Measurements from ENCODE around the gene C20orf173.

C20orf173 gene

DNA sequence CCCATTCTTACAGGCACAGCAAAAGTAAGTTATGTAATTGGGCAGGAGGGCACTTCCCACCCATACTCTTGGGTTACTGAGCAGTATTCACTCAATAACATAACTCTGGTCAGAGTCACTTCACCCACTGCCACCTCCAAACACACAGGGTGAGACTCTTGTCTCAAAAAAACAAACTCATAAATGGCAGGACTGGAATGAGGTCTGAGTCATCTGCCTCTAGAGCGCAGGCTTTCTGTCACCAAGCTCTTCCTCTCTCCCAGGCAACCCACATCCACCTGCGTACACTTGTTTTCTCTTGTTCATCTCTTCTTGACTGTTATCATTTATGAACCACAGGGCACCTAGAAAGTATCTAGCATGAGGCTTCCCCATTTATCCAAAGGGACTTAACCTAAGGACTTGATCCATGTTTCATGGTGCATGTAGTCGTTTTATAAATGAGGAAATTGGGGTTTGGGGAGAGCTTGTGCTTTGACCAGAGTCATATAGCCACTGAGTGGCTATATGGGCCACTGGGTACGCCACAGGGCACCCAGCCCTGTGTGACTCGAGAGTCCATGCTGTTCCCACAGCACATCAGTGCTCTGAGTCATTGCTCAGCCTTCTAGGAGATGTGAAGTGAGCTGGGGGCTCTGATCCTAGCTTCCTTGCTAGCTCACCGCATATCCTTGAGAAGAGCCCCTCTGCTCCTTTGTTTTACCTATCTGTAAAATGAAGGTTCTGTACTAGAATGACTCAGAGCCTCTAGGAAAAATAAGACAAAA lies 22.4 kb downstream of the C20orf173 start:
- no peak for DNase-seq (ENCODE audit: low read depth, low spot score)

DNA sequence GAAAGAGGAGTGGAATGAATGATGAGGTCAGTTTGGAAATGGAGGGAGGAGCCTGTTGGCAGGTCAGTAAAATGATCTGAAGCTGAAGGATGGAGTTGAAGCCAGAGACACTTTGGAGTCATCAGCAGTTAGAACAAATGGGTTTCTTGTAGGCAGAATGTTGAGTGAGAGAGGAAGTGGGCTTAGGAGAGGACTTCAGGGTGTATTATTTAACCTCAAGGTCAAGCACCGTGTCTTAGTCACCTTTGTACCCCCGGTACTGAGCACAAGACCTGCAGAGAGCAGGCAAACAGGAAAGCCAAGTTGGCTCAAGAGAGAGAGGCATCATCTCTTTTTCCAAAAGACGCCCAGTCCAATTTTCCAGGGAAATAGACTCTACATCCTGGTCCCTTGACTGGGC lies 23.3 kb downstream of the C20orf173 start:
- DNase-seq (ENCODE audit: low read depth, low spot score), result no peak

DNA sequence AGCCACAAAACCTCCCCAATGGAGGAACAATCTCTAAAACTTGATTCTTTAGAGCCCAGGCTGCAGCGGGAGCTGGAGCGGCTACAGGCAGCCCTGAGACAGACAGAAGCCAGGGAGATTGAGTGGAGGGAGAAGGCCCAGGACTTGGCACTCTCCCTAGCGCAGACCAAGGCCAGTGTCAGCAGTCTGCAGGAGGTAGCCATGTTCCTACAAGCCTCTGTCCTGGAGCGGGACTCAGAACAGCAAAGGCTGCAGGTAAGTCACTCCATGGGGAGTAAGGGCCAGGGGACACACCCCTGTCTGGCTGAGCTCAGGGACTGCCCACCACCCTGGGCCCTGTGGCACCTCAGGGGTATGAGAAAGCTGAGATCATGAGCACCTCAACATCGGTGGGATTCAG lies 24.7 kb downstream of the C20orf173 start:
- DNase-seq (ENCODE audit: low read depth, low spot score), result no peak

DNA sequence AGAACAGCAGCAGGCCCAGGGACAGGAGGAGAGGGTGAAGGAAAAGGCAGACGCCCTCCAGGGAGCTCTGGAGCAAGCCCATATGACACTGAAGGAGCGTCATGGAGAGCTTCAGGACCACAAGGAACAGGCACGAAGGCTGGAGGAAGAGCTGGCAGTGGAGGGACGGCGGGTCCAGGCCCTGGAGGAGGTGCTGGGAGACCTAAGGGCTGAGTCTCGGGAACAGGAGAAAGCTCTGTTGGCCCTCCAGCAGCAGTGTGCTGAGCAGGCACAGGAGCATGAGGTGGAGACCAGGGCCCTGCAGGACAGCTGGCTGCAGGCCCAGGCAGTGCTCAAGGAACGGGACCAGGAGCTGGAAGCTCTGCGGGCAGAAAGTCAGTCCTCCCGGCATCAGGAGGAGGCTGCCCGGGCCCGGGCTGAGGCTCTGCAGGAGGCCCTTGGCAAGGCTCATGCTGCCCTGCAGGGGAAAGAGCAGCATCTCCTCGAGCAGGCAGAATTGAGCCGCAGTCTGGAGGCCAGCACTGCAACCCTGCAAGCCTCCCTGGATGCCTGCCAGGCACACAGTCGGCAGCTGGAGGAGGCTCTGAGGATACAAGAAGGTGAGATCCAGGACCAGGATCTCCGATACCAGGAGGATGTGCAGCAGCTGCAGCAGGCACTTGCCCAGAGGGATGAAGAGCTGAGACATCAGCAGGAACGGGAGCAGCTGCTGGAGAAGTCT lies 25.5 kb downstream of the C20orf173 start:
- DNase-seq (ENCODE audit: low read depth, low spot score), result peak; percentile 83

DNA sequence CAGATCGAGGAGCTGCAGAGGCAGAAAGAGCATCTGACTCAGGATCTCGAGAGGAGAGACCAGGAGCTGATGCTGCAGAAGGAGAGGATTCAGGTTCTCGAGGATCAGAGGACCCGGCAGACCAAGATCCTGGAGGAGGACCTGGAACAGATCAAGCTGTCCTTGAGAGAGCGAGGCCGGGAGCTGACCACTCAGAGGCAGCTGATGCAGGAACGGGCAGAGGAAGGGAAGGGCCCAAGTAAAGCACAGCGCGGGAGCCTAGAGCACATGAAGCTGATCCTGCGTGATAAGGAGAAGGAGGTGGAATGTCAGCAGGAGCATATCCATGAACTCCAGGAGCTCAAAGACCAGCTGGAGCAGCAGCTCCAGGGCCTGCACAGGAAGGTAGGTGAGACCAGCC lies 26.2 kb downstream of the C20orf173 start:
- DNase-seq (ENCODE audit: low read depth, low spot score), result no peak

DNA sequence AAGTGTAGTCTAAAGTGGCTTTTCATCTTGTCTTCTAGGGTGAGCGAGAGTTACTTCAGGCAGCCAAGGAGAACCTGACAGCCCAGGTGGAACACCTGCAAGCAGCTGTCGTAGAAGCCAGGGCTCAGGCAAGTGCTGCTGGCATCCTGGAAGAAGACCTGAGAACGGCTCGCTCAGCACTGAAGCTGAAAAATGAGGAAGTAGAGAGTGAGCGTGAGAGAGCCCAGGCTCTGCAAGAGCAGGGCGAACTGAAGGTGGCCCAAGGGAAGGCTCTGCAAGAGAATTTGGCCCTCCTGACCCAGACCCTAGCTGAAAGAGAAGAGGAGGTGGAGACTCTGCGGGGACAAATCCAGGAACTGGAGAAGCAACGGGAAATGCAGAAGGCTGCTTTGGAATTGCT lies 27.1 kb downstream of the C20orf173 start:
- no peak for DNase-seq (ENCODE audit: low read depth, low spot score)

DNA sequence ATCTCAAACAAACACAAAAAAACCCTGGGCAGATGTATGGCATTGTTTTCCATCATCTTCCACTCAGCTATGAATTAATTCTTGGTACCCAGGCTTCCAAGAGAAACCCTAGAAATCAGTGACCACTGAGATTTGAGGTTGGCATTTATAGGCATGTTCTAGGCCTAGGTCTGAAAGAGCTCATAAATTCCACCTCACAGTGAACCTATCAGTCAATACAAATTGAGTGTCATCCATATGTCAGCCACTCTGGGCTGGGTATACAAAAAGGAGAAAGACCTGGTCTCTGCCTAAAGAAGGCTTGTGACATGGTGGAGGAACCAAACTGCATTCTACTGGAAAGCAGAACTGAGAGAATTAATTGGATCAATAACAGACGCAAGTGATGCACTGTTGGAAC lies 30.2 kb downstream of the C20orf173 start:
- no peak for DNase-seq (ENCODE audit: low read depth, low spot score)

DNA sequence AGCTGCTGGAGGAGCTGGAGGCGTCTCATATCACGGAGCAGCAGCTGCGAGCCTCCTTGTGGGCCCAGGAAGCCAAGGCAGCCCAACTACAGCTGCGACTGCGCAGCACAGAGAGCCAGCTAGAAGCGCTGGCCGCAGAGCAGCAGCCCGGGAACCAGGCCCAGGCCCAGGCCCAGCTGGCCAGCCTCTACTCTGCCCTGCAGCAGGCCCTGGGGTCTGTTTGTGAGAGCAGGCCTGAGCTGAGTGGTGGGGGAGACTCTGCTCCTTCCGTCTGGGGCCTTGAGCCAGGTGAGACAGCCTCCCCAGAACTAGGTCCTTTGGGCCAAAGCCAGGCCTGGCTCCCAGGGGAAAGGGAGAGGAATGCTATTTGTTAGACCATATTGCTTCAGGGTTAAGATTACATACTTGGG lies 31.7 kb downstream of the C20orf173 start:
- no peak for DNase-seq (ENCODE audit: low read depth, low spot score)

DNA sequence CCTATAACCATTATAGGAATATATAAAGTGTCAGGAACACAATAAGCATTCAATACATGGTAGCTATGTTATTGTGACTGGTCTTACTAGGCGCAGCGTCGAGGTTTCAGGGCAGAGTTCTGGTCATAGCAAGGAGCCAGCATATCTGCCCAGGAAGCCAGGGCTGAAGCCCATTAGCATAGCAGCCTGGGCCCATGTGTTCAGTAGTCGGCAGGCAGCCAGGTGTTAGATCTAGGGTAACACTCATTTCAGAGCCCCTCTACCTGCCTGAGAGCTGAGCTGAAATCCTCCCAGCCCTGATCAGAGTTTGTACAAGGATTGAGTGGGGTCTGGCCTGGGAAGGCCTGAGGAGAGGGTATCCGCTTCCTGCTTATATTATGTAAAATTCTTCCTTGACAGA lies 32.1 kb downstream of the C20orf173 start:
- no peak for DNase-seq (ENCODE audit: low read depth, low spot score)

DNA sequence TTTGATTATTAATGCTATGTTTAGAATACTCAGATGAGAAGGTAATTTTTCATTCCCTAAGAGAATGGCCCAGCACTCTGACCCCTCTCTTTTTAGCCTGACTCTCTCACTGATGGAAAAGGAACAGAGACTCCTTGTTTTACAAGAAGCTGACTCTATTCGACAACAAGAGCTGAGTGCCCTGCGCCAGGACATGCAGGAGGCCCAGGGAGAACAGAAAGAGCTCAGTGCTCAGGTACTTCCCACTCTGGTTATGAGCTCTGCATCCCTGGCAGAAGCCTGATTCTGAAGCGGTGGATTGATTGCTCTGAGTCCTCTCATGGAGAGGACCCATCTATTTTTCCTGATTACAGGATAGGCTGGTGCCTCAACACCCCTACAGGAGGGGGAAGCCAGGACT lies 33.0 kb downstream of the C20orf173 start:
- no peak for DNase-seq (ENCODE audit: low read depth, low spot score)

DNA sequence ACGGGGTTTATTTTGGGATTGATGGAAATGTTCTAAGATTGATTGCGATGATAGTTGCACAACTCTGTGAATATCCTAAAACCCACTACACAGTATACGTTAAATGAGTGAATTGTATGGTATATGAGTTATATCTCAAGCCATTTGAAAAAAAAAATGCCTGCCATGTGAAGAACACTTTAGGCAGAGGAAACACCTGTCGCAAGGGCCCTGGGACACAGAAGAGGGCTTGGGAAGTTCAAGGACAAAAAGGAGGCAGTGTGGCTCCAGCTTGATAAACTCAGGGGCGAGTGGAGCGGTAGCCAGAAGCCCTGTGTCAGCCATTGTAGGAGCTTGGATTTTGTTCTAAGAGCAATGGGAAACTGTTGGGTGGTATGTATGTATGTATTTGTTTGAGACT lies 37.1 kb downstream of the C20orf173 start:
- no peak for DNase-seq (ENCODE audit: low read depth, low spot score)

DNA sequence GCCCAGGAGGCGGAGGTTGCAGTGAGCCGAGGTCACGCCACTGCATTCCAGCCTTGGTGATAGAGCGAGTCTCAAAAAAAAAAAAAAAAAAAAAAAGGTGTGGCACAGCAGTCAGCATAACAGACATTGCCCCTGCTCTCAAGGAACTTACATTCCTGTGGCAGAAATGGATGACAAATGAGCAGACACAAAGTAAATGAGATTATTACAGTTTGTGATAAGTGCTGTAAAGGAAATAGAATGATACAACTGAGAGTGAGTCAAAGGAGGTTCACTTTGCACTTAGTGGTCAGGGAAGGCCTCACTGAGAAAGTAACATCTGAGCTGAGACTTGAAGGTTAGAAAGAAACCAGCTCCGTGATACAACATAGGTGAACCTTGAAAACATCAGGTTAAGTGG lies 37.6 kb downstream of the C20orf173 start:
- no peak for DNase-seq (ENCODE audit: low read depth, low spot score)

DNA sequence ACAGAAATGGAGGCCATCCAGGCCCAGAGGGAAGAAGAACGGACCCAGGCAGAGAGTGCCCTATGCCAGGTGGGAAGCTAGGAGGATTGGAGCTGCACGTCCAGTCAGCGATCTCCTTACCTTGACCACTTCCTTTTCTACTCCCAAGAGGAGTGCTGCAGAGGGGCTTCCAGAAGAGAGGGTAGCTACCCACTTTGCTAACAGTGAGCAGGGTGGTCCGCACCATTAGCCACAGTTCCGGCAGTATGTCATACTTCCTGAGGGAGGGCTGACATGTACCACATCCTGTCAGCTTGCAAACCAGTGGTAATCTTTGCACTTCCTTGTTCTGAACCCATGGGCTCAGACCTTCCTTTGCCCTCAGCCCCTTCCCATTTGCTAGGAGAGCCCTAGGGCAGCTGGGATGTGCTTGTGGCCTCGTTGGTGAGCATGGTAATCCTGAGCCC lies 38.7 kb downstream of the C20orf173 start:
- DNase-seq (ENCODE audit: low read depth, low spot score), result no peak

DNA sequence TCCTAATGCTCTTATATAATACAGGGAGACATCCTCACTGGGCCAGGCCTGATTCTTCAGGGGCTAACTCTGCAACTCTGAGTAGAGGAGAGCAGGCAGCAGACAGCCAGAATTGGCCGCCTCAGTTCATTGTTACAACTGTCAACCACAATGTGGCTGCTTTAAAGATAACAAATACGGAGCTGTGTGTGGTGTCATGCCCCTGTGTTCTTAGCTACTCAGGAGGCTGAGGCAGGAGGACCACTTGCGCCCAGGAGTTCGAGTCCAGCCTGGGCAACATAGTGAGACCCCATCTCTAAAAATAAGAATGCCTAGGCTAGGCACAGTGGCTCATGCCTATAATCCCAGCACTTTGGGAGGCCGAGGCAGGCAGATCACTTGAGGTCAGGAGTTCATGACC lies 39.7 kb downstream of the C20orf173 start:
- no peak for DNase-seq (ENCODE audit: low read depth, low spot score)

DNA sequence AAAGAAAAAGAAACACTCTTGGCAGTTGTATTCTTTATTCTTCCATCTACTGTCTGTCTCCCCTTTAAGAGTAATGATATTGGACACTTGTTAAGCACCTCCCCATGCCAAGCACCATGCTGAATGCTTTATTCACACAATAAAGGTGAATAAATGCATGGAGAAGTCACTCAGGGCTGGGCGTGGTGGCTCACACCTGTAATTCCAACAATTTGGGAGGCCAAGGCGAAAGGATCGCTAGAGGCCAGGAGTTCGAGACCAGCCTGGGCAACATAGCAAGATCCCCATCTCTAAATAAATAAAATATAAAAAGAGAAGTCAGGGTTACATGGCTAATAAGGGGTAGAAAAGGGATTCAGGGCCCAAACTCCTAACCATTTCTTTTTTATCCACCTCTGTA lies 42.0 kb downstream of the C20orf173 start:
- DNase-seq (ENCODE audit: low read depth, low spot score), result no peak

DNA sequence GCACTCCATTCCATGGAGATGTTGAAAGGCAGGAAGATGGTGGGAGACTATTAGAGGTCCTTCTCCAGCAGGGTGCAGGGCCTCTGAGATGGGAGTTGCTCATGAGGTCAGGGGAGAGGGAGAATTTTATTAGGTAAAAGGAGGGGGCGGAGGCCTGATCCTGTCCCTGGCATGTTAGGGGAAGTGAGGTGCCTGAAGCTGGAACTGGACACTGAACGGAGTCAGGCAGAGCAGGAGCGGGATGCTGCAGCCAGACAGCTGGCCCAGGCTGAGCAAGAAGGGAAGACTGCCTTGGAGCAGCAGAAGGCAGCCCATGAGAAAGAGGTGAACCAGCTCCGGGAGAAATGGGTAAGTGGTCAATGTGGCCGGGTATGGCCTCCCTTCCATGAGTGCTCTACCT lies 49.7 kb downstream of the C20orf173 start:
- DNase-seq (ENCODE audit: low read depth, low spot score), result no peak

DNA sequence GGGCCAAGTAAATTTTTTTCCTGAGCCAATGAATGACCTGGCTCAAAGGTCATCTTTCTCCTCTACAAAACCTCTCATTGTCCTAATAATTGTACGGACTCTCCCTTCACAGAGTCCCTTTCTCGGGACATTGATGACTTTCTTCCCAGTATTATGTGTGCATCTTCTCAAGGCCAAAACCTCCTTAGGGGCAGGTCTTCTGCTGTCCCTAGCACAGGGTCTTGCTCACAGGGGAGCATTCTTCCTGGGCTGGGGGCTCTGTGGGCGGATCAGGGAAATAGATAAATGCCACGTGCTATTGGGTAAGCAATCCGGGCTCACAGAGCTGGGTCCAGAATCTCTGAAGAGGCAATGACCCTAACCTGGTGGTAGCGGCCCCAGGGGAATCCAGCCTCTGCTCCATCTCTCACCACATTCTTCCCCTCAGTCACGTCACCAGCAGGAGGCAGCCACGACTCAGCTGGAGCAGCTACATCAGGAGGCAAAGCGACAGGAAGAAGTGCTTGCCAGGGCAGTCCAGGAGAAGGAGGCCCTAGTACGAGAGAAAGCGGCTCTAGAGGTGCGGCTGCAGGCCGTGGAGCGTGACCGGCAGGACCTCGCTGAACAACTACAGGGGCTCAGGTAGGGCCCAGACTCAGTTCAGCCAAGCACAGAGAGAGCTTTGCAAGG lies 50.5 kb downstream of the C20orf173 start:
- DNase-seq (ENCODE audit: low read depth, low spot score), result no peak
